WTC11 (cell line): ENCODE results near the gene FNDC3A. TPM values are rescaled to one million over a fixed set of nuclear protein-coding genes. Genes with fewer than 3 reads are reported as not detected.

Experiments used
- ATAC-seq: fragments of 200-7000 bp; cut with Tn5 transposase; 2 replicates; pipeline ENCODE4 v1.10.0; 2021; ENCODE audit warnings: mild to moderate bottlenecking, moderate library complexity
- CTCF ChIA-PET: fragments of 300-600 bp; sonication (Branson Sonifier 250); formaldehyde crosslinking; loops from one replicate; lab custom pipeline; 2021; ENCODE audit warnings: antibody characterized with exemption; lab: Charles Lee
- POLR2A ChIA-PET: fragments of 350-600 bp; sonication (Branson Sonifier 250); formaldehyde crosslinking; loops from one replicate; lab custom pipeline; 2021; ENCODE audit warnings: antibody characterized with exemption; lab: Charles Lee
- DNase-seq: peaks from one replicate; pipeline ENCODE4 v3.0.0; 2021; ENCODE audit warnings: low spot score
- H3K27ac Mint-ChIP-seq: 2 replicates; pipeline ENCODE4 v1.8.0; 2021; ENCODE audit warnings: mixed read lengths
- H3K27me3 Mint-ChIP-seq: 2 replicates; pipeline ENCODE4 v1.8.0; 2021; ENCODE audit warnings: low read depth, mild to moderate bottlenecking, moderate library complexity, mixed read lengths
- H3K36me3 Mint-ChIP-seq: 2 replicates; pipeline ENCODE4 v1.8.0; 2021; ENCODE audit warnings: mixed read lengths
- H3K4me1 Mint-ChIP-seq: 2 replicates; pipeline ENCODE4 v1.8.0; 2022; ENCODE audit warnings: mixed read lengths
- H3K4me3 Mint-ChIP-seq: 2 replicates; pipeline ENCODE4 v1.8.0; 2021; ENCODE audit warnings: mild to moderate bottlenecking, moderate library complexity, mixed read lengths
- H3K9me3 Mint-ChIP-seq: 2 replicates; pipeline ENCODE4 v1.8.0; 2021; ENCODE audit warnings: mixed read lengths
- ATF1 ChIP-seq: sonication (generic); formaldehyde crosslinking; IDR thresholded peaks from 2 replicates; pipeline ENCODE4 v1.8.1; 2023; ENCODE audit warnings: mild to moderate bottlenecking, moderate library complexity, missing genetic modification reagents
- CBFB ChIP-seq: sonication (generic); formaldehyde crosslinking; IDR thresholded peaks from 2 replicates; pipeline ENCODE4 v1.8.1; 2022; ENCODE audit warnings: mild to moderate bottlenecking, low read depth, missing genetic modification reagents
- CREM ChIP-seq: sonication (generic); formaldehyde crosslinking; IDR thresholded peaks from 2 replicates; pipeline ENCODE4 v1.8.1; 2022; ENCODE audit warnings: mild to moderate bottlenecking, missing genetic modification reagents, moderate library complexity
- FOXK1 ChIP-seq: sonication (generic); formaldehyde crosslinking; IDR thresholded peaks from 2 replicates; pipeline ENCODE4 v1.8.0; 2022; ENCODE audit warnings: mild to moderate bottlenecking, moderate library complexity, missing genetic modification reagents
- NR2C2 ChIP-seq: sonication (generic); formaldehyde crosslinking; IDR thresholded peaks from 2 replicates; pipeline ENCODE4 v1.8.0; 2022; ENCODE audit warnings: mild to moderate bottlenecking, missing genetic modification reagents
- OVOL2 ChIP-seq: fragments of 250-450 bp; sonication (Bioruptor Pico); IDR thresholded peaks from 2 replicates; pipeline ENCODE4 v1.9.0; 2021; ENCODE audit warnings: mild to moderate bottlenecking, borderline replicate concordance
- SMAD3 ChIP-seq: sonication (generic); formaldehyde crosslinking; IDR thresholded peaks from 2 replicates; pipeline ENCODE4 v1.8.0; 2022; ENCODE audit warnings: missing genetic modification reagents, mild to moderate bottlenecking, borderline replicate concordance
- SMAD4 ChIP-seq: sonication (generic); formaldehyde crosslinking; IDR thresholded peaks from 2 replicates; pipeline ENCODE4 v1.8.0; 2022; ENCODE audit warnings: mild to moderate bottlenecking, missing genetic modification reagents
- SP1 ChIP-seq: sonication (generic); formaldehyde crosslinking; conservative IDR thresholded peaks from 2 replicates; pipeline ENCODE4 v1.8.1; 2022; ENCODE audit warnings: missing genetic modification reagents
- TCF7 ChIP-seq: sonication (generic); formaldehyde crosslinking; IDR thresholded peaks from 2 replicates; pipeline ENCODE4 v1.8.0; 2022; ENCODE audit warnings: mild to moderate bottlenecking, low read depth, missing genetic modification reagents, moderate library complexity
- TP53 ChIP-seq: sonication (generic); formaldehyde crosslinking; IDR thresholded peaks from 2 replicates; pipeline ENCODE4 v1.8.1; 2023; ENCODE audit warnings: mild to moderate bottlenecking, missing genetic modification reagents
- ZBTB21 ChIP-seq: sonication (generic); formaldehyde crosslinking; IDR thresholded peaks from 2 replicates; pipeline ENCODE4 v1.8.1; 2023; ENCODE audit warnings: mild to moderate bottlenecking, missing genetic modification reagents, borderline replicate concordance
- ZNF219 ChIP-seq: sonication (generic); formaldehyde crosslinking; IDR thresholded peaks from 2 replicates; pipeline ENCODE4 v1.8.0; 2023; ENCODE audit warnings: missing genetic modification reagents, mild to moderate bottlenecking, borderline replicate concordance
- ZNF263 ChIP-seq: sonication (generic); formaldehyde crosslinking; IDR thresholded peaks from 2 replicates; pipeline ENCODE4 v1.8.1; 2022; ENCODE audit warnings: low read depth, mild to moderate bottlenecking, moderate library complexity, missing genetic modification reagents
- ZNF396 ChIP-seq: fragments of 250-450 bp; sonication (Bioruptor Pico); IDR thresholded peaks from 2 replicates; pipeline ENCODE4 v1.8.0; 2021; ENCODE audit warnings: mild to moderate bottlenecking, moderate library complexity, borderline replicate concordance
- ZNF416 ChIP-seq: fragments of 250-450 bp; sonication (Bioruptor Pico); IDR thresholded peaks from 2 replicates; pipeline ENCODE4 v1.9.0; 2021; ENCODE audit warnings: mild to moderate bottlenecking, inconsistent platforms
- ZNF423 ChIP-seq: fragments of 250-450 bp; sonication (Bioruptor Pico); IDR thresholded peaks from 2 replicates; pipeline ENCODE4 v2.1.2; 2022; ENCODE audit warnings: mild to moderate bottlenecking, moderate library complexity
- ZNF671 ChIP-seq: fragments of 250-450 bp; sonication (Bioruptor Pico); IDR thresholded peaks from 2 replicates; pipeline ENCODE4 v1.8.0; 2021; ENCODE audit warnings: mild to moderate bottlenecking
- total RNA-seq: library from RNA; stranded (reverse); gene quantifications from 3 replicates; pipeline ENCODE4 v1.2.3, GENCODE V29; 2021
- TF ChIP-seq, protein P1 (sequence below): fragments of 250-450 bp; sonication (Bioruptor Pico); IDR thresholded peaks from 2 replicates; pipeline ENCODE4 v1.9.0; 2021; ENCODE audit warnings: mild to moderate bottlenecking
- TF ChIP-seq, protein P2 (sequence below): sonication (generic); formaldehyde crosslinking; IDR thresholded peaks from 2 replicates; pipeline ENCODE4 v1.8.1; 2022; ENCODE audit warnings: low read depth, mild to moderate bottlenecking, moderate library complexity, missing genetic modification reagents, borderline replicate concordance
- TF ChIP-seq, protein P3 (sequence below): fragments of 200-600 bp; IDR thresholded peaks from 2 replicates; pipeline ENCODE4 v1.8.0; 2022; ENCODE audit warnings: antibody characterized with exemption
- TF ChIP-seq, protein P4 (sequence below): sonication (generic); formaldehyde crosslinking; IDR thresholded peaks from 2 replicates; pipeline ENCODE4 v1.8.0; 2022; ENCODE audit warnings: mild to moderate bottlenecking, missing genetic modification reagents
- TF ChIP-seq, protein P5 (sequence below): sonication (generic); formaldehyde crosslinking; IDR thresholded peaks from 2 replicates; pipeline ENCODE4 v1.8.0; 2022; ENCODE audit warnings: missing genetic modification reagents

FNDC3A gene
- total RNA-seq, 1 experiment from 2014 or later: 24.8 TPM

DNA sequence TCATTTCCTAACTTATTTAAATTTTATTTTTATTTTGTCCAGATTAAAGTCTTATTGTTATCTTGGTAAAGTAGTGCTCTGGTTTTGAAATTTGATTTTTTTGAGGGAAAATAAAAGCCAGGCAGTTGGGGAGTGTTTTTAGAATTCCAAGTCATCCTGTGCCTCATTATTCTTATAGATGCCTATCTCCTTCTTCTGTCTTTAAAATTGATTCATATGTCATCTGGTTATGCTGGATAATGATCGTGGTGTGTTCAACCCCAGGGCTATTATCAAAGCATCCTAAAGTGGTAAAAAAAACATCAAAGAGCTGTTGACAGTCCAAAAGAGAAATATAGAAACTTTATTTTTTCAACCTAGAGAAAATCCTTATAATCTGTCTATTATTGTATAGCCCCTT lies 6.0 kb upstream of the FNDC3A start:
- Mint-ChIP-seq H3K36me3 (peaks cover 10% of the 10 kb centered on the region), H3K4me1 (peaks cover 5% of the 10 kb centered on the region), H3K4me3 (no peak overlapping the region), H3K27me3 (peaks cover 3% of the 10 kb centered on the region; the same call in 1 of the 2 replicates), H3K27ac (no peak overlapping the region), H3K9me3 (peaks cover 13% of the 10 kb centered on the region)
- DNase-seq (no peak), ATAC-seq (no peak)
- POLR2A ChIA-PET: no interaction called here
- no peak for TF ChIP-seq CBFB (CRISPR knock-in tag)
- no peak for TF ChIP-seq ZNF416 (CRISPR knock-in tag)
- no peak for TF ChIP-seq SMAD3 (CRISPR knock-in tag)
- TF ChIP-seq ZBTB21 (CRISPR knock-in tag): no peak
- no peak for TF ChIP-seq ZNF219 (CRISPR knock-in tag)
- TF ChIP-seq TCF7 (CRISPR knock-in tag): no peak
- no peak for TF ChIP-seq CREM (CRISPR knock-in tag)
- no peak for TF ChIP-seq SP1 (CRISPR knock-in tag)
- TF ChIP-seq TP53 (CRISPR knock-in tag): no peak
- TF ChIP-seq, protein P1, sequence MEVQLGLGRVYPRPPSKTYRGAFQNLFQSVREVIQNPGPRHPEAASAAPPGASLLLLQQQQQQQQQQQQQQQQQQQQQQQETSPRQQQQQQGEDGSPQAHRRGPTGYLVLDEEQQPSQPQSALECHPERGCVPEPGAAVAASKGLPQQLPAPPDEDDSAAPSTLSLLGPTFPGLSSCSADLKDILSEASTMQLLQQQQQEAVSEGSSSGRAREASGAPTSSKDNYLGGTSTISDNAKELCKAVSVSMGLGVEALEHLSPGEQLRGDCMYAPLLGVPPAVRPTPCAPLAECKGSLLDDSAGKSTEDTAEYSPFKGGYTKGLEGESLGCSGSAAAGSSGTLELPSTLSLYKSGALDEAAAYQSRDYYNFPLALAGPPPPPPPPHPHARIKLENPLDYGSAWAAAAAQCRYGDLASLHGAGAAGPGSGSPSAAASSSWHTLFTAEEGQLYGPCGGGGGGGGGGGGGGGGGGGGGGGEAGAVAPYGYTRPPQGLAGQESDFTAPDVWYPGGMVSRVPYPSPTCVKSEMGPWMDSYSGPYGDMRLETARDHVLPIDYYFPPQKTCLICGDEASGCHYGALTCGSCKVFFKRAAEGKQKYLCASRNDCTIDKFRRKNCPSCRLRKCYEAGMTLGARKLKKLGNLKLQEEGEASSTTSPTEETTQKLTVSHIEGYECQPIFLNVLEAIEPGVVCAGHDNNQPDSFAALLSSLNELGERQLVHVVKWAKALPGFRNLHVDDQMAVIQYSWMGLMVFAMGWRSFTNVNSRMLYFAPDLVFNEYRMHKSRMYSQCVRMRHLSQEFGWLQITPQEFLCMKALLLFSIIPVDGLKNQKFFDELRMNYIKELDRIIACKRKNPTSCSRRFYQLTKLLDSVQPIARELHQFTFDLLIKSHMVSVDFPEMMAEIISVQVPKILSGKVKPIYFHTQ (CRISPR knock-in tag): no peak
- TF ChIP-seq FOXK1 (CRISPR knock-in tag): no peak
- no peak for TF ChIP-seq OVOL2
- TF ChIP-seq SMAD4 (CRISPR knock-in tag): no peak
- TF ChIP-seq NR2C2 (CRISPR knock-in tag): no peak
- TF ChIP-seq, protein P2, sequence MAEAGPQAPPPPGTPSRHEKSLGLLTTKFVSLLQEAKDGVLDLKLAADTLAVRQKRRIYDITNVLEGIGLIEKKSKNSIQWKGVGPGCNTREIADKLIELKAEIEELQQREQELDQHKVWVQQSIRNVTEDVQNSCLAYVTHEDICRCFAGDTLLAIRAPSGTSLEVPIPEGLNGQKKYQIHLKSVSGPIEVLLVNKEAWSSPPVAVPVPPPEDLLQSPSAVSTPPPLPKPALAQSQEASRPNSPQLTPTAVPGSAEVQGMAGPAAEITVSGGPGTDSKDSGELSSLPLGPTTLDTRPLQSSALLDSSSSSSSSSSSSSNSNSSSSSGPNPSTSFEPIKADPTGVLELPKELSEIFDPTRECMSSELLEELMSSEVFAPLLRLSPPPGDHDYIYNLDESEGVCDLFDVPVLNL (CRISPR knock-in tag): no peak
- TF ChIP-seq, protein P3, sequence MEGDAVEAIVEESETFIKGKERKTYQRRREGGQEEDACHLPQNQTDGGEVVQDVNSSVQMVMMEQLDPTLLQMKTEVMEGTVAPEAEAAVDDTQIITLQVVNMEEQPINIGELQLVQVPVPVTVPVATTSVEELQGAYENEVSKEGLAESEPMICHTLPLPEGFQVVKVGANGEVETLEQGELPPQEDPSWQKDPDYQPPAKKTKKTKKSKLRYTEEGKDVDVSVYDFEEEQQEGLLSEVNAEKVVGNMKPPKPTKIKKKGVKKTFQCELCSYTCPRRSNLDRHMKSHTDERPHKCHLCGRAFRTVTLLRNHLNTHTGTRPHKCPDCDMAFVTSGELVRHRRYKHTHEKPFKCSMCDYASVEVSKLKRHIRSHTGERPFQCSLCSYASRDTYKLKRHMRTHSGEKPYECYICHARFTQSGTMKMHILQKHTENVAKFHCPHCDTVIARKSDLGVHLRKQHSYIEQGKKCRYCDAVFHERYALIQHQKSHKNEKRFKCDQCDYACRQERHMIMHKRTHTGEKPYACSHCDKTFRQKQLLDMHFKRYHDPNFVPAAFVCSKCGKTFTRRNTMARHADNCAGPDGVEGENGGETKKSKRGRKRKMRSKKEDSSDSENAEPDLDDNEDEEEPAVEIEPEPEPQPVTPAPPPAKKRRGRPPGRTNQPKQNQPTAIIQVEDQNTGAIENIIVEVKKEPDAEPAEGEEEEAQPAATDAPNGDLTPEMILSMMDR: no peak
- no peak for TF ChIP-seq ZNF396 (CRISPR knock-in tag)
- CTCF ChIA-PET: no interaction called here

DNA sequence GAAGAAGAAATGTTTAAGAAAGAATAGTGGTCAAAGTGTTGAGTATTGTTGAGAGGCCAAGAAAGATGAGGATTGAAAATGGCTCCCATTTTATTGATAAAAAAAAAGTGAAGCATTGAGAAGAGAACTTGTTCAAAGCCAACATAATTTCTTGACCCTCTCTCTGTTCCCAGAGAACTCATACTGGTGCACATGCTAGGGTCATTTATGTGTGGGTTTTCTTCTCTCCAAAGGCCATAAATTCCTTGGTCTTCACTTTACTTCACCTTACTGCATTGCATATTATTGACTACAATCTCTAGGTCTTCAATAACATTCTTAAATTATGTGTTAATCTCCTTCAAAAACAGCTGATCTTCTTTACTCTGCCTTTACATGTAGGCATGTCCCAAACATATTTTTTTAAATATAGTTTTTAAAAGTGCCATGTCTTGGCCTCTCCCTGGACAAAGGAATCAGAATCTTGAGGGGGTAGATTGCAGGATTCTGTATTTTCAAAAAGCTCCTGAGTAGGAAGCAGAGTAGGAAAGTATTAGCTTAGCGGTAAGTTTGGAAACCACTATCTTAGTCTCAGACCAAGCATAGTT lies 1.8 kb upstream of the FNDC3A start:
- DNase-seq: no peak
- CTCF ChIA-PET: no interaction called here
- peaks cover 24% of the 10 kb centered on the region for H3K4me1 Mint-ChIP-seq
- TF ChIP-seq ZBTB21 (CRISPR knock-in tag) (no peak), ZNF423 (CRISPR knock-in tag) (no peak), ZNF671 (no peak), ZNF263 (CRISPR knock-in tag) (no peak), ZNF416 (CRISPR knock-in tag) (no peak), ATF1 (CRISPR knock-in tag) (no peak)
- TF ChIP-seq, protein P4, sequence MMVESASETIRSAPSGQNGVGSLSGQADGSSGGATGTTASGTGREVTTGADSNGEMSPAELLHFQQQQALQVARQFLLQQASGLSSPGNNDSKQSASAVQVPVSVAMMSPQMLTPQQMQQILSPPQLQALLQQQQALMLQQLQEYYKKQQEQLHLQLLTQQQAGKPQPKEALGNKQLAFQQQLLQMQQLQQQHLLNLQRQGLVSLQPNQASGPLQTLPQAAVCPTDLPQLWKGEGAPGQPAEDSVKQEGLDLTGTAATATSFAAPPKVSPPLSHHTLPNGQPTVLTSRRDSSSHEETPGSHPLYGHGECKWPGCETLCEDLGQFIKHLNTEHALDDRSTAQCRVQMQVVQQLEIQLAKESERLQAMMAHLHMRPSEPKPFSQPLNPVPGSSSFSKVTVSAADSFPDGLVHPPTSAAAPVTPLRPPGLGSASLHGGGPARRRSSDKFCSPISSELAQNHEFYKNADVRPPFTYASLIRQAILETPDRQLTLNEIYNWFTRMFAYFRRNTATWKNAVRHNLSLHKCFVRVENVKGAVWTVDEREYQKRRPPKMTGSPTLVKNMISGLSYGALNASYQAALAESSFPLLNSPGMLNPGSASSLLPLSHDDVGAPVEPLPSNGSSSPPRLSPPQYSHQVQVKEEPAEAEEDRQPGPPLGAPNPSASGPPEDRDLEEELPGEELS: no peak
- TF ChIP-seq, protein P5, sequence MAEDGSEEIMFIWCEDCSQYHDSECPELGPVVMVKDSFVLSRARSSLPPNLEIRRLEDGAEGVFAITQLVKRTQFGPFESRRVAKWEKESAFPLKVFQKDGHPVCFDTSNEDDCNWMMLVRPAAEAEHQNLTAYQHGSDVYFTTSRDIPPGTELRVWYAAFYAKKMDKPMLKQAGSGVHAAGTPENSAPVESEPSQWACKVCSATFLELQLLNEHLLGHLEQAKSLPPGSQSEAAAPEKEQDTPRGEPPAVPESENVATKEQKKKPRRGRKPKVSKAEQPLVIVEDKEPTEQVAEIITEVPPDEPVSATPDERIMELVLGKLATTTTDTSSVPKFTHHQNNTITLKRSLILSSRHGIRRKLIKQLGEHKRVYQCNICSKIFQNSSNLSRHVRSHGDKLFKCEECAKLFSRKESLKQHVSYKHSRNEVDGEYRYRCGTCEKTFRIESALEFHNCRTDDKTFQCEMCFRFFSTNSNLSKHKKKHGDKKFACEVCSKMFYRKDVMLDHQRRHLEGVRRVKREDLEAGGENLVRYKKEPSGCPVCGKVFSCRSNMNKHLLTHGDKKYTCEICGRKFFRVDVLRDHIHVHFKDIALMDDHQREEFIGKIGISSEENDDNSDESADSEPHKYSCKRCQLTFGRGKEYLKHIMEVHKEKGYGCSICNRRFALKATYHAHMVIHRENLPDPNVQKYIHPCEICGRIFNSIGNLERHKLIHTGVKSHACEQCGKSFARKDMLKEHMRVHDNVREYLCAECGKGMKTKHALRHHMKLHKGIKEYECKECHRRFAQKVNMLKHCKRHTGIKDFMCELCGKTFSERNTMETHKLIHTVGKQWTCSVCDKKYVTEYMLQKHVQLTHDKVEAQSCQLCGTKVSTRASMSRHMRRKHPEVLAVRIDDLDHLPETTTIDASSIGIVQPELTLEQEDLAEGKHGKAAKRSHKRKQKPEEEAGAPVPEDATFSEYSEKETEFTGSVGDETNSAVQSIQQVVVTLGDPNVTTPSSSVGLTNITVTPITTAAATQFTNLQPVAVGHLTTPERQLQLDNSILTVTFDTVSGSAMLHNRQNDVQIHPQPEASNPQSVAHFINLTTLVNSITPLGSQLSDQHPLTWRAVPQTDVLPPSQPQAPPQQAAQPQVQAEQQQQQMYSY: no peak
- TF ChIP-seq, protein P2 (CRISPR knock-in tag): no peak

More for the DNA sequence above, 1.8 kb upstream of the FNDC3A start:
- no peak for ATAC-seq
- H3K9me3 Mint-ChIP-seq: peaks cover 13% of the 10 kb centered on the region
- peak overlapping the region; percentile 87 for H3K4me3 Mint-ChIP-seq
- peaks cover 3% of the 10 kb centered on the region; the same call in 1 of the 2 replicates for H3K27me3 Mint-ChIP-seq
- H3K36me3 Mint-ChIP-seq: peaks cover 10% of the 10 kb centered on the region
- H3K27ac Mint-ChIP-seq: no peak overlapping the region
- POLR2A ChIA-PET: no interaction called here
